NCI-H2196 (cell line): ENCODE data around the gene CEBPE.
A peak's percentile ranks its signal among the peaks of the same experiment; 100 is the strongest.
"Not testable (repeated sequence)": the region's sequence is repeated elsewhere in the genome, so short reads cannot be mapped to it uniquely, and the experiment has no call there.

Source experiments
- DNase-seq: peaks from one replicate; lab custom pipeline; 2025; ENCODE audit not compliant: unreplicated experiment; lab: John Stamatoyannopoulos, UW

Gene CEBPE

DNA sequence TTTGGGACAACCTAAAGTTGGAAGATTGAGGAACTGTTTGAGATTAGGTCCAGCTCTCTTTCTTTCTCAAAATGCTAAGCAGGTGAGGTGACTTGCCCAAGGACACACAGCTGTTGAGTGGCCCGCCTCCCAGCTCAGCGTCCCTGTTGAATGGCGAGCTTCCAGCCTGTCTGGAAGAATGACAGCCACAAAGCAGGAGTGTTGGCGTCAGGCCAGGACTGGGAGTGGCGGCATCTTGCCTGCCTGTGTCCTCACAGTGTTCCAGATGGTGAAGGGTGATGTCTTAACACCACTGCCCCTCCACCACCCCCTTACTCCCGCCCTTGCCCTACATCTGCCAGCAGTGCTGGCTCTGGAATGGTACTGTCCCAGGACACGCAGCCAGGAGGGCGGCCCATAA, 4.4 kb upstream of the CEBPE start:
- peak; percentile 45 for DNase-seq

- DNase-seq = no peak
Observed at GRCh38 chr14:23122086-23122485, 3.0 kb upstream of the CEBPE start.

DNA sequence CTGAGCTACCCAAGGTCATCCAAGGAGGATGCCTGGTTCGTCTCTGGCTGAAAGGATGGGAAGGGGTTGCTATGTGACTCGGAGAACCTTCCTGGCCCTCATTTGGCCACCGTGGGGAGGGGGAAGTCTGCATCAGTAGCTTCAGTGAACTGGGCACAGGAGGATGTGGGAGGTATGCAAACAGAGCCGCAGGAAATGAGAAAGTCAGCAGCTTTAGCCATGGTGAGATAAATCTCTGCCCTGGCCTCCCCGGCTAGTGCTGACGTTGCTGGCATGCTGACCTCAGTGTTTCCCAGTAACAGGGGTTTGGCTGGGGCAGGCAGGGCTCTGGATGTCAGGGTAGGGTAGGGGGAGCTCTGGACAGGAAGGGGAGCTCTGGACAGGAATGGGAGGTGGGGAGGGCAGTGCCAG, 2.3 kb upstream of the CEBPE start:
- no peak for DNase-seq

DNA sequence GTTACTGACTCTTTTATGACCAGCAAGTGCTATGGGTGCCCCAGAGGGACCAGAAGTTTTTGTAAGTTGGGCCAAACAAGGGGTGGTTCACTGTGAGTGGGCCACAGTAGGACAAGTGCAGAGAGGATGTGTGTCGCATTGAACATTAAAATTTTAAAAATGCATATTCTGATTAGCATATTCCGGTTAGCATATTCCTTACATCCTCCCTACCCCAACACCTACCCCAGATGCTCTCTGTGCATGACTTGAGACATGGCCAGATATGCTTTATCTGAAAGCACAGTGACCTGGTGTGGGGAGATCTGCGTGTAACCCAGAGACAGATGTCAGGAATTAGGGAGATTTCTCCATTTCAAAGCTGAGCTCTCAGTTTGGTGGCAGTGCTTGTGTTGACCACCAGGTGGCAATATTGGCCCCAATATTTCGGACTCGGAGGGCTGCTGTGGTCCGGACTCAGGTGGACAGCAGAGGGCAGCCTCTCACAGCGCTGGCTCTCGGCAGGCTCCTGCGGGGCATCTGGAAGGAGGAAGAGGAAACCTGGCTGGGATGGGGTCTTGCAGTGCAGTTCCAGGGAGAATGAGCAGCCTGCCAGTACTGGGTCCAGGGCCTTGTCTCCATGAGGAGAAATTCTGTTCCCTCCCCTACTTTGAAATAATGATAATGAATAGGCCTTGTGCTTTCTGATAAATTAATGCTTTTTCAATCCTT, 1.6 kb upstream of the CEBPE start:
- DNase-seq = peak; percentile 89

GRCh38 chr14:23119363-23120327, 590 bp upstream of the CEBPE start:
- DNase-seq = no peak

GRCh38 chr14:23117371-23118020, 1.6 kb downstream of the CEBPE start:
- no peak for DNase-seq

DNA sequence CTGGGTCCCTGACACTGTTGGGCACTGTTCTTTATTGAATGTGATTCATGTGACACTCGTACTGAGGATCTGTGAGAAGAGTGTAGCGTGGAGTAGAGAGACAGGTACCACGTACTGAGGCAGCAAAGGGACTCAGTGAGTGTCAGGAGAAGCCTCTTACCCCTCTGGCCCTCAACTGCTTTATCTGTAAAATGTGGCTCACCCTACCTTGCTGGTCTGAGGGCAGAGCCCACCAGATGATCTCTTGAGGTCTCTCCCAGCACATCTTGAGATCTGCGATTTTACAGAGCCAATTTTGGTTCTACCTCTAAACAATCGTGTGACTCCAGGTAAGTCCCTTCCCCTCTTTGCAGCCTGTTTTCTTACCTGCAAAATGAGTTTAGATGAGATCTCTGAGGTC, 3.1 kb downstream of the CEBPE start:
- DNase-seq = no peak

DNA sequence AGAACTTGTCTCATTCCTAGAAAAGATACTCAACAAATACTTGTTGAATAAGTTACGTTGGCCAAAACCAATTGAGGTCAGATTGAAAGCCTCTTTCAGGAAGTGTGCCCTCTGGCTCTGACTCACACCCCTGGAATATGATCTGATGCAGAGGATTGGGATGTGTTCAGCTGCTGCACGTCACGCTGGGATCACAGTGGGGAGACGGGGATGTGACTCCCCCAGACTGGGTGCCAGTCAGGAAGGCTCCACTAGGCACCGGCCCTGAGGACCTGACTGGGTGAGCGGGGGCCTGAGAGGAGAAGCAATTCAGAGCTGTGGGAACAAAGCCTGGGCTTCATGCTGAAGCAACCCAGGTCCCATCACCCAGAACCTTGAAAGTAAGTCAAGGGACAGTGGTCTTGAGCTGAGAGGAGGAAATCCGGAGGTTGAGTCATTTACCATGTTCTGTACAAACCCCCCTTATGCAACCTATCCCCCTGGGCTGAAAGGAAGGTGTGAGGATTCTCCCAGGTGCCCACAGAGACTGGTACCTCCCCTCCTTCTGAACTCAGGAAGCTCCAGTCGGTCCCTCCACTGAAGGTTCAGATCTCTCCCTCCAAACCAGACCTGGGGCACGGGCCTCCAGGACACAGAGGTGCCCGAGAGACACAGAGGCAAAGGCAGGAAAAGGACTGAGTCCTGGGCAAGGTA, 3.9 kb downstream of the CEBPE start:
- peak; percentile 42 for DNase-seq

DNA sequence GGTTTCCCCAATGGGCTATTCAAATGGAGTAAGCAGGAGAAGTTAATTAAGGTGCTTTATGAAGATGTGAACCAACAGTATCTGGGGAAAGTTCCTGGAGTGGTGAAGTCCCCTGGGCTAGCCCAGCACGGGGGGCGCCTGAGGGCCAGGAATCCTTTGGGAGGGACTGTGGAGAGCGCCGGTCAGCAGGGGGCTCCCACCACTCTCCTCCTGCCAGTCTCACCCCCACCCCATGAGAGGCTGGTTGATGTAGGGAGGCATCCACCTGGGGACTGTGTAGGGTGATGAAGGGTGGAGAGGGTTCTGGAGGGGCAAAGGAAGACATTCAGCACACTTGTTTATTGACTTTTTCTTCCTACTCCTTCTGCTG, 4.4 kb downstream of the CEBPE start:
- no peak for DNase-seq

DNA sequence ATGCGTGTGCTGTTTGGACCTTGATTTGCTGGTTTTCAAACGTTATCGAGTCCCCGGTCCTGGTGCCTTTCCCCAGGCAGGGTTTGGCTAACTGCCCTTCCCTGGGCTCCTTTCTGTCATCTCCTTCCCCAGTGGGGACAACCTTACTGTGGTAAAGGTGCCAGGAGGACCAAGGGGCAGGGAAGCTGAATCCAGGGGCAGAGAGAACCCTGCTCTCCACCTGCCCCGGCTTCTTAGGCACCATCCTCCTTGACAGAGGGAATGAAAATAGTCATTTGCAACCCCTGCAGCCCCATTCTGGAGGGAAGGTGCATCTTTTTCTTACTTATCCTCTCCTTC, 5.0 kb downstream of the CEBPE start:
- DNase-seq = no peak

DNA sequence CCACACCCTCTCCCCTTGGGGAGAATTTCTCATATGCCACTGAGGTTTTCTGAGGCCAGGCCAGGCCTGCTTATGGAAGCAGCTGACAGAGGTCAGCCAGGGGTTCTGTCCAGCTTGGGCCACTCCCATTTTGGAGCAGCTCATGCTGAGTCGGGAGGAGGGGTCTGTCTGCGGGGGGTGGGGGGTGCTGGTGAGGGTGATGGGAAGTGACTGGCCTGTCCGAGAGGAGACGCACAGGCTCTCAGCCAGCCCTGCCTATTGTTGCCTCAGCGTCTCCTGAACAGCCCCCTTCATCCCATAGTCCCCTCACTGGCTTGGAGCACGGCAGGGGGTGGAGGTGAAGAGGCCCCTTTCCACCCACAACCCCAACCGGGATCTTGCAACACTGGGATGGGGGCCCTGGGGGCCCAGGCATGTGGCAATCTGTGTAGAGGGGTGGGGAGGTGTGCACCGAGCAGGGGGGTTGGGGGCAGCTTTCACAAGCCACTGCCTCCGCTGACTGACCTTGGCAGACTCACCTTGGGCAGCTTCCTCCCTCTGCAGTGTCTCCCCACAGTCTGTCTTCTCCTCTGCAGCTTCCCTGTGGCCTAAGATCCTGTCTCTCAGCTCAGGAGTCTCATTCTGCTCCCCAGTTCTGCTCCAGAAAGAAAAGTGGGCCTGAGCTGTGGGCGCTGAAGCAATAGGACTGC, 5.5 kb downstream of the CEBPE start:
- DNase-seq = no peak

- no peak for DNase-seq
Observed at GRCh38 chr14:23112359-23113178, 6.5 kb downstream of the CEBPE start.

GRCh38 chr14:23110579-23111365, 8.3 kb downstream of the CEBPE start:
- no peak for DNase-seq

DNA sequence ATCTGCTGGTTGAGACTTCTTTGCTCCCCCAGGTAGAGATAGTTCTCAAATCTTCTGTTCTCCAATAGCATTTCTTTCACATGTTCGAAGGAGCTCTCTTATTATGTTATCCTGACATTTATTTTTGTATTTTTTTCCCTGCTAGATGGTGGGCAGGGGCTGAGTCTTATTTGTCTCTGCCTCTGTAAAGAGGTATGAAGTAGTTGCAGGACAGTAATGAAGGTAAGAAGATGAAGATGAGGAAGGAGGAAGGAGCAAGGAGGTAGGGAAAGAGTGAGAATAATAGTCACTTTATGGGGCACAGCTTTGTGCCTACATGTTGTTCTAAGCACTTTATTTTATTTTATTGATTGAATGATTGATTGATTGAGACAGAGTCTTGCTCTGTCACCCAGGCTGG, 9.3 kb downstream of the CEBPE start:
- DNase-seq = no peak

- DNase-seq = not testable (repeated sequence)
Observed at GRCh38 chr14:23108169-23108568, 10.9 kb downstream of the CEBPE start.

DNA sequence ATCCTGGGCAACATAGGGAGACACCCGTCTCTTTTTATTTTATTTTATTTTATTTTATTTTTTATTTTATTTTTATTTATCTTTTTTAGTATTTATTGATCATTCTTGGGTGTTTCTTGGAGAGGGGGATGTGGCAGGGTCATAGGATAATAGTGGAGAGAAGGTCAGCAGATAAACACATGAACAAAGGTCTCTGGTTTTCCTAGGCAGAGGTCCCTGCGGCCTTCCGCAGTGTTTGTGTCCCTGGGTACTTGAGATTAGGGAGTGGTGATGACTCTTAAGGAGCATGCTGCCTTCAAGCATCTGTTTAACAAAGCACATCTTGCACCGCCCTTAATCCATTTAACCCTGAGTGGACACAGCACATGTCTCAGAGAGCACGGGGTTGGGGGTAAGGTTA, 11.4 kb downstream of the CEBPE start:
- DNase-seq = not testable (repeated sequence)

DNA sequence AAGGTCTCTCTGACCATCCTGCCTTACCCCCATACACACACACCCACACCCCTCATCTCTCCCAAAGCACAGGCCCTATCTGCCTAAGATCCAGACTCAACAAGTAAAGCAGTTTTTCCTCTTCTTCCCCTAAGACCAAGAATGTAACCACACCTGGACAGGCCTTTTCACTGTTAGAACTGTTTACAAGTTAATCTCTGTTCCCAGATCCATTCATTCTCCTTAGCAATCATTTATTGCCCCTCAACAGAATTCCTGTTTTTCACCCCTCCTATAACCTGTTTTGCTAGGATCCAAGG, 12.4 kb downstream of the CEBPE start:
- DNase-seq = no peak

GRCh38 chr14:23105348-23105824, 13.7 kb downstream of the CEBPE start:
- no peak for DNase-seq
